Measurements from ENCODE around the gene SLC30A1. TPM values are rescaled to one million over a fixed set of nuclear protein-coding genes. Genes with fewer than 3 reads are reported as not detected.

SLC30A1 gene
- total and polyA plus RNA-seq, 2 of the 13 experiments (the other 11 are each of a cell fraction or from before 2014, with no cell fraction given): 5.9 to 24.4 TPM

DNA sequence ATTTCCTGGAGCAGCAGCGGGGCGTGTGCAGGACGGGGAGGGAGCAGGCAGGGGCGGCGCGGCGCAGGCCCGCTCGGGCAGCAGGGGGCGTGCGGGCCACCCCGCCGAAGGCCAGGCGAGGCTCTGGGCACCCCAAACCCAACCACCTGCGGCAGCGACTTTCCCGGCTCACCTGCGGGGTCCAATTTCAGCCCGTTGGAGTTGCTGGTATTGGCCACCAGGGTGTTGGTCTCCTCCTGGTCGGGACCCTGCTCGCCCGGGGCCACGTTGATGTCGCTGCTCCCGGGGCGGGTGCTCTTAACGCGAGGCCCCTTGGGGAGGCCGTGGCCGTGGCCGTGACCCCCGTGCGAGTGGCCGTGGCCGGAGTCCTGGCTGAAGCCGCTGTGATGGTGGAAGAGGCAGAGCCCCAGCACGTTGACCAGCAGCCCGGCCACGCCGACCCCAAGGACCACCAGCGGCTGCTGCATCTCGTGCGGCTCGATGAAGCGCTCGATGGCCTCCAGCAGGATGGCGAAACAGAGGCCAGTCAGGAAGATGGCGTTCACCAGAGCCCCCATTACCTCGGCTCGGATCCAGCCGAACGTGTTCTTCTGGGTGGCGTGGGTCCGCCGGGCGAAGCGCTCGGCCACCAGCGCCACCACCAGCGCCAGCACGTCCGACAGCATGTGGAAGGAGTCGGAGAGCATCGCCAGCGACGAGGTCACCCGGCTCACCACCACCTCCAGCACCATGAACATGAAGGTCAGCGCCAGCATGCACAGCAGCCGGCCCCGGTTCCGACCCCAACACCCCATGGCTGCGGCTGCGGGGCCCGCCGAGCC lies 932 bp downstream of the SLC30A1 start (continued):
- TF ChIP-seq, protein P1, sequence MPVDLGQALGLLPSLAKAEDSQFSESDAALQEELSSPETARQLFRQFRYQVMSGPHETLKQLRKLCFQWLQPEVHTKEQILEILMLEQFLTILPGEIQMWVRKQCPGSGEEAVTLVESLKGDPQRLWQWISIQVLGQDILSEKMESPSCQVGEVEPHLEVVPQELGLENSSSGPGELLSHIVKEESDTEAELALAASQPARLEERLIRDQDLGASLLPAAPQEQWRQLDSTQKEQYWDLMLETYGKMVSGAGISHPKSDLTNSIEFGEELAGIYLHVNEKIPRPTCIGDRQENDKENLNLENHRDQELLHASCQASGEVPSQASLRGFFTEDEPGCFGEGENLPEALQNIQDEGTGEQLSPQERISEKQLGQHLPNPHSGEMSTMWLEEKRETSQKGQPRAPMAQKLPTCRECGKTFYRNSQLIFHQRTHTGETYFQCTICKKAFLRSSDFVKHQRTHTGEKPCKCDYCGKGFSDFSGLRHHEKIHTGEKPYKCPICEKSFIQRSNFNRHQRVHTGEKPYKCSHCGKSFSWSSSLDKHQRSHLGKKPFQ (CRISPR knock-in tag; IDR thresholded peaks at IDR 0.05; ENCODE audit: insufficient replicate concordance): peak; percentile 7
- TF ChIP-seq FLYWCH1 (CRISPR knock-in tag; IDR thresholded peaks at IDR 0.05) (no peak), ZNF543 (CRISPR knock-in tag; IDR thresholded peaks at IDR 0.05) (peak; percentile 20; the same call in 1 of the 2 replicates), RARA (CRISPR knock-in tag; IDR thresholded peaks at IDR 0.05) (no peak), SNAI1 (CRISPR knock-in tag; IDR thresholded peaks at IDR 0.05; ENCODE audit: borderline replicate concordance) (no peak), ZNF850 (CRISPR knock-in tag; conservative IDR thresholded peaks at IDR 0.05) (peak; percentile 53; the same call in 1 of the 2 replicates), RBAK (CRISPR knock-in tag; IDR thresholded peaks at IDR 0.05) (no peak), PRMT3 (CRISPR knock-in tag; IDR thresholded peaks at IDR 0.05; ENCODE audit: borderline replicate concordance, low read depth) (0 out of 2 replicates have a peak, but pooled peaks have one; percentile 51), MEIS2 (CRISPR knock-in tag; IDR thresholded peaks at IDR 0.05) (no peak)
- TF ChIP-seq, protein P2, sequence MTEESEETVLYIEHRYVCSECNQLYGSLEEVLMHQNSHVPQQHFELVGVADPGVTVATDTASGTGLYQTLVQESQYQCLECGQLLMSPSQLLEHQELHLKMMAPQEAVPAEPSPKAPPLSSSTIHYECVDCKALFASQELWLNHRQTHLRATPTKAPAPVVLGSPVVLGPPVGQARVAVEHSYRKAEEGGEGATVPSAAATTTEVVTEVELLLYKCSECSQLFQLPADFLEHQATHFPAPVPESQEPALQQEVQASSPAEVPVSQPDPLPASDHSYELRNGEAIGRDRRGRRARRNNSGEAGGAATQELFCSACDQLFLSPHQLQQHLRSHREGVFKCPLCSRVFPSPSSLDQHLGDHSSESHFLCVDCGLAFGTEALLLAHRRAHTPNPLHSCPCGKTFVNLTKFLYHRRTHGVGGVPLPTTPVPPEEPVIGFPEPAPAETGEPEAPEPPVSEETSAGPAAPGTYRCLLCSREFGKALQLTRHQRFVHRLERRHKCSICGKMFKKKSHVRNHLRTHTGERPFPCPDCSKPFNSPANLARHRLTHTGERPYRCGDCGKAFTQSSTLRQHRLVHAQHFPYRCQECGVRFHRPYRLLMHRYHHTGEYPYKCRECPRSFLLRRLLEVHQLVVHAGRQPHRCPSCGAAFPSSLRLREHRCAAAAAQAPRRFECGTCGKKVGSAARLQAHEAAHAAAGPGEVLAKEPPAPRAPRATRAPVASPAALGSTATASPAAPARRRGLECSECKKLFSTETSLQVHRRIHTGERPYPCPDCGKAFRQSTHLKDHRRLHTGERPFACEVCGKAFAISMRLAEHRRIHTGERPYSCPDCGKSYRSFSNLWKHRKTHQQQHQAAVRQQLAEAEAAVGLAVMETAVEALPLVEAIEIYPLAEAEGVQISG (CRISPR knock-in tag; IDR thresholded peaks at IDR 0.05): peak; percentile 69
- TF ChIP-seq, protein P3, sequence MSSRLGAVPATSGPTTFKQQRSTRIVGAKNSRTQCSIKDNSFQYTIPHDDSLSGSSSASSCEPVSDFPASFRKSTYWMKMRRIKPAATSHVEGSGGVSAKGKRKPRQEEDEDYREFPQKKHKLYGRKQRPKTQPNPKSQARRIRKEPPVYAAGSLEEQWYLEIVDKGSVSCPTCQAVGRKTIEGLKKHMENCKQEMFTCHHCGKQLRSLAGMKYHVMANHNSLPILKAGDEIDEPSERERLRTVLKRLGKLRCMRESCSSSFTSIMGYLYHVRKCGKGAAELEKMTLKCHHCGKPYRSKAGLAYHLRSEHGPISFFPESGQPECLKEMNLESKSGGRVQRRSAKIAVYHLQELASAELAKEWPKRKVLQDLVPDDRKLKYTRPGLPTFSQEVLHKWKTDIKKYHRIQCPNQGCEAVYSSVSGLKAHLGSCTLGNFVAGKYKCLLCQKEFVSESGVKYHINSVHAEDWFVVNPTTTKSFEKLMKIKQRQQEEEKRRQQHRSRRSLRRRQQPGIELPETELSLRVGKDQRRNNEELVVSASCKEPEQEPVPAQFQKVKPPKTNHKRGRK (CRISPR knock-in tag; IDR thresholded peaks at IDR 0.05): peak; percentile 18; the same call in 1 of the 2 replicates
- TF ChIP-seq, protein P4, sequence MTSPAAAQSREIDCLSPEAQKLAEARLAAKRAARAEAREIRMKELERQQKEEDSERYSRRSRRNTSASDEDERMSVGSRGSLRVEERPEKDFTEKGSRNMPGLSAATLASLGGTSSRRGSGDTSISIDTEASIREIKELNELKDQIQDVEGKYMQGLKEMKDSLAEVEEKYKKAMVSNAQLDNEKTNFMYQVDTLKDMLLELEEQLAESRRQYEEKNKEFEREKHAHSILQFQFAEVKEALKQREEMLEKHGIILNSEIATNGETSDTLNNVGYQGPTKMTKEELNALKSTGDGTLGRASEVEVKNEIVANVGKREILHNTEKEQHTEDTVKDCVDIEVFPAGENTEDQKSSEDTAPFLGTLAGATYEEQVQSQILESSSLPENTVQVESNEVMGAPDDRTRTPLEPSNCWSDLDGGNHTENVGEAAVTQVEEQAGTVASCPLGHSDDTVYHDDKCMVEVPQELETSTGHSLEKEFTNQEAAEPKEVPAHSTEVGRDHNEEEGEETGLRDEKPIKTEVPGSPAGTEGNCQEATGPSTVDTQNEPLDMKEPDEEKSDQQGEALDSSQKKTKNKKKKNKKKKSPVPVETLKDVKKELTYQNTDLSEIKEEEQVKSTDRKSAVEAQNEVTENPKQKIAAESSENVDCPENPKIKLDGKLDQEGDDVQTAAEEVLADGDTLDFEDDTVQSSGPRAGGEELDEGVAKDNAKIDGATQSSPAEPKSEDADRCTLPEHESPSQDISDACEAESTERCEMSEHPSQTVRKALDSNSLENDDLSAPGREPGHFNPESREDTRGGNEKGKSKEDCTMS (CRISPR knock-in tag; conservative IDR thresholded peaks at IDR 0.05): no peak
- TF ChIP-seq, protein P5, sequence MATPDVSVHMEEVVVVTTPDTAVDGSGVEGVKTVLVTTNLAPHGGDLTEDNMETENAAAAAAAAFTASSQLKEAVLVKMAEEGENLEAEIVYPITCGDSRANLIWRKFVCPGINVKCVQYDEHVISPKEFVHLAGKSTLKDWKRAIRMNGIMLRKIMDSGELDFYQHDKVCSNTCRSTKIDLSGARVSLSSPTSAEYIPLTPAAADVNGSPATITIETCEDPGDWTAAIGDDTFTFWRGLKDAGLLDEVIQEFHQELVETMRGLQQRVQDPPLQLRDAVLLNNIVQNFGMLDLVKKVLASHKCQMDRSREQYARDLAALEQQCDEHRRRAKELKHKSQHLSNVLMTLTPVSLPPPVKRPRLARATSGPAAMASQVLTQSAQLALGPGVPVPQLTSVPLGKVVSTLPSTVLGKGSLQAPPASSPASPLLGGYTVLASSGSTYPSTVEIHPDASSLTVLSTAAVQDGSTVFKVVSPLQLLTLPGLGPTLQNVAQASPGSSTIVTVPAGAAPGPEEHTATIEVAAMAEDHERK (CRISPR knock-in tag; IDR thresholded peaks at IDR 0.05; ENCODE audit: low read depth): no peak
- TF ChIP-seq, protein P6, sequence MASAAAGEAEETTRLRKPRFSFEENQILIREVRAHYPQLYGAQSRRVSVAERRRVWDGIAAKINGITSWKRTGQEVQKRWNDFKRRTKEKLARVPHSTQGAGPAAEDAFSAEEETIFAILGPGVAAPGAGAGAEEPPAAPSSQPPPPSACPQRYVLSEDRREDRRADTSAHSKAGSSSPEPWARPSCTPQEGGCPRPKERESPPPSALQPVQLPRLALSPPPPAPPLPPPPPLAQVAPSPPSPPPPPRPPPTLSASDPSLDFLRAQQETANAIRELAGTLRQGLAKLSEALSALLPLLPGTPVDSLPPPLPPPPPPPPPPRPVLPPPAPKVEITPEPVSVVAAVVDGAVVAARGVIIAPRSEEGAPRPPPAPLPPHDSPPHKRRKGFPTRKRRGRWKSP (CRISPR knock-in tag; IDR thresholded peaks at IDR 0.05): peak; percentile 15; the same call in 1 of the 2 replicates

Measured in HepG2 (cell line).